DMS114 treated with DMSO at 0.1 percent for 48 hours (cell line): Measurements from ENCODE around the gene USP5.

Experiments used
- DNase-seq: peaks from one replicate; lab custom pipeline; 2025; ENCODE audit not compliant: unreplicated experiment; lab: John Stamatoyannopoulos, UW

Gene USP5

GRCh38 chr12:6909421-6910145 lies 57.6 kb downstream of the USP5 start:
- DNase-seq = no peak

GRCh38 chr12:6912164-6912935 lies 60.4 kb downstream of the USP5 start:
- no peak for DNase-seq

GRCh38 chr12:6914246-6914946 lies 62.4 kb downstream of the USP5 start, which contains the start of gene ENO2:
Gene ENO2, plus strand, starts transcription at chr12:6914580. Its CDS starts 1,253 bp downstream, at chr12:6915833.
- no peak for DNase-seq

- DNase-seq = no peak
Measured at GRCh38 chr12:6914947-6915788, 63.2 kb downstream of the USP5 start.

GRCh38 chr12:6915789-6916285 lies 63.9 kb downstream of the USP5 start:
- DNase-seq = no peak
